Measurements from ENCODE around the gene NWD2. TPM values are rescaled to one million over a fixed set of nuclear protein-coding genes. Genes with fewer than 3 reads are reported as not detected.

Gene NWD2
- polyA plus RNA-seq, 1 experiment, result not detected

DNA sequence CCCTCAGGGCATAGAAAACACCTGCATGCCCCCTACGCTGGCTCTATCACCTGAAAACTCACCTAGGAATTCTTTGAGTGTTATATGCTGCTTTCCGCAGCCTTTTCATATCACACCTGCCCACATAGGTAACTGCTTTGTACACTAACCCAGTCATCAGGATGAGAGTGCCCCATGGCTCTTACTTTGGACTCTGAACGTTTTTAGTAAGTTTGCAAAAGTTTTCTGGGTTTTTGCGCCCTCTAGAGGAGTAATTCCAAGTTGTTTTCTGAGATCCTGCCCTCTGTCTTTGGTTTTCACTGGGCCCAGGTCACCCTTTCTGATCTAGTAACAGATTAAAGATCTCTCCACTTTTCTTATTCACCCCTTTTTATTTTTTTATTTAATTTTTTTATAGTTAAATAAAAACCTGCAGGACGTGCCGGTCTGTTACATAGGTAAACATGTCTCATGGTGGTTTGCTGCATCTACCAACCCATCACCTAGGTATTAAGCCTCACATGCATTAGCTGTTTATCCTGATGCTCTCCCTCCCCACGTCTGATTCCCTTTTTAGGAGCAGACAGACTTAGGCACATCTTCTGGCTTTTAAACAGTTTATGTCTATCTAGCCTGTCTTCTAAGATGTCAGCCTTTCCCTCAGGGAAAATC is 139.2 kb downstream of the NWD2 start:
- TF ChIP-seq, protein P1, sequence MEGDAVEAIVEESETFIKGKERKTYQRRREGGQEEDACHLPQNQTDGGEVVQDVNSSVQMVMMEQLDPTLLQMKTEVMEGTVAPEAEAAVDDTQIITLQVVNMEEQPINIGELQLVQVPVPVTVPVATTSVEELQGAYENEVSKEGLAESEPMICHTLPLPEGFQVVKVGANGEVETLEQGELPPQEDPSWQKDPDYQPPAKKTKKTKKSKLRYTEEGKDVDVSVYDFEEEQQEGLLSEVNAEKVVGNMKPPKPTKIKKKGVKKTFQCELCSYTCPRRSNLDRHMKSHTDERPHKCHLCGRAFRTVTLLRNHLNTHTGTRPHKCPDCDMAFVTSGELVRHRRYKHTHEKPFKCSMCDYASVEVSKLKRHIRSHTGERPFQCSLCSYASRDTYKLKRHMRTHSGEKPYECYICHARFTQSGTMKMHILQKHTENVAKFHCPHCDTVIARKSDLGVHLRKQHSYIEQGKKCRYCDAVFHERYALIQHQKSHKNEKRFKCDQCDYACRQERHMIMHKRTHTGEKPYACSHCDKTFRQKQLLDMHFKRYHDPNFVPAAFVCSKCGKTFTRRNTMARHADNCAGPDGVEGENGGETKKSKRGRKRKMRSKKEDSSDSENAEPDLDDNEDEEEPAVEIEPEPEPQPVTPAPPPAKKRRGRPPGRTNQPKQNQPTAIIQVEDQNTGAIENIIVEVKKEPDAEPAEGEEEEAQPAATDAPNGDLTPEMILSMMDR (IDR thresholded peaks at IDR 0.05; ENCODE audit: insufficient read depth, low read depth, low read length), result peak; percentile 52
- ChIA-PET CTCF (no interaction called here), POLR2A (no interaction called here)
- H3K27me3 ChIP-seq (ENCODE audit: control insufficient read depth, insufficient read depth, low read length), result no peaks in the 10 kb centered on the region
- no peak overlapping the region for H3K4me3 ChIP-seq (ENCODE audit: low read depth, low read length)
- H3K36me3 ChIP-seq (ENCODE audit: control insufficient read depth, insufficient read depth, low read length), result no peaks in the 10 kb centered on the region
- no peak for DNase-seq (ENCODE audit: low read depth)

DNA sequence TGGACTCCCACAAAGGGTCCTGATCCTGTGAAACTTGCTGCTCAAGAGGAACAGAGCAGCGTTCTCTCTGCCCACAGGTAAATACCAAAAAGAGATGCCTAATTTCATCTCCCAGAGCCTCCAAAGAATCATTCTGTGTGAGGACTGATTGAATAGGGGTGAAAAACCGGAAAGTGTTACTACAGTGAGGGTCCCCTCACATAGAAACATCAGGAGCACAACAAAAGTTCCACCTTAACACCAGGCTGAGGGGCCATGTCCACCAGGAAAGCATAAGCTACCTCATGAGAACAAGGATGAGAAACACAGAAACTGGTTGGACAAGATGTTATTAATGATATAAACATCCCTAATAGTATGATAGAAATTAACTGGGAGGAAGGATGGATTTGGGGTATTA is 140.9 kb downstream of the NWD2 start:
- Histone ChIP-seq H3K27me3 (ENCODE audit: control insufficient read depth, insufficient read depth, low read length) (no peaks in the 10 kb centered on the region), H3K4me3 (ENCODE audit: low read depth, low read length) (no peak overlapping the region), H3K36me3 (ENCODE audit: control insufficient read depth, insufficient read depth, low read length) (no peaks in the 10 kb centered on the region)
- TF ChIP-seq, protein P1 (IDR thresholded peaks at IDR 0.05; ENCODE audit: insufficient read depth, low read depth, low read length), result no peak
- DNase-seq (ENCODE audit: low read depth), result no peak
- ChIA-PET POLR2A (no interaction called here), CTCF (interaction anchor here (1.1 kb wide), 1 partner anchor 852 kb away, joined by 3 read pairs; no protein-coding TSS in a partner anchor)

DNA sequence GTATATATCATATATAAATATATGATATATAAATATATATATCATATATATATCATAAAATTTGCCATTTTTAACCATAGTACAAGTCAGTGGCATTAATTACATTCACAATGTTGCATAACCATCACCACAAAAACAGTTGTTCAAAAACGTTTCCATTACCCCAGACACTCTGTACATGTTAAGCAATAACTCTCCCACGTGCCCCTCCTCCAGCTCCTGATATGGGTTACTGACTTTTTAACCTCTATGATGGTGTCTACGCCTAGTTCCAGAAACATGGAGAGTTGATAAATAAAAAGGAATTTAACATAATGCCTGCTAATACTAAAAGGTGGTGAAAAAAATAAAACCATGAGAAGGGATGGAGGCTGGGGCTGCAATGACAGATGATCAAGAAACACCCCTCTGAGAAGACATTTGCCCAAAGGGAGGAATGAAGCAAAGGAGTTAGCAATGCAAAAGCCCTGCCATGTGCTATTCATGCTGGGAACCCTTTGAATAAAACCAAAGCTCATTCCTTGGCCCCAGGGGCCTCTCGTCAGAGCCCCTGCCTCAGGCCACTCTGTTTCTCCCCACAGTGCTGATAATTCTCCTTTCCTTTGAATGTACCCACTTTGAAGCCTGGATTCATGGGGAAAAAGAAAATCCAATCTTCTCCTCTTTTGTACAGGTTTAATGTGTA is 144.3 kb downstream of the NWD2 start:
- no peak overlapping the region for H3K4me3 ChIP-seq (ENCODE audit: low read depth, low read length)
- ChIA-PET POLR2A (no interaction called here), CTCF (interaction anchor here (0.6 to 2.3 kb wide), 5 partner anchors 11 to 1235 kb away, joined by 3 to 10 read pairs (median 4); no protein-coding TSS in a partner anchor)
- no peaks in the 10 kb centered on the region for H3K27me3 ChIP-seq (ENCODE audit: control insufficient read depth, insufficient read depth, low read length)
- TF ChIP-seq, protein P1 (IDR thresholded peaks at IDR 0.05; ENCODE audit: insufficient read depth, low read depth, low read length), result no peak
- no peak for DNase-seq (ENCODE audit: low read depth)
- H3K36me3 ChIP-seq (ENCODE audit: control insufficient read depth, insufficient read depth, low read length), result no peaks in the 10 kb centered on the region

DNA sequence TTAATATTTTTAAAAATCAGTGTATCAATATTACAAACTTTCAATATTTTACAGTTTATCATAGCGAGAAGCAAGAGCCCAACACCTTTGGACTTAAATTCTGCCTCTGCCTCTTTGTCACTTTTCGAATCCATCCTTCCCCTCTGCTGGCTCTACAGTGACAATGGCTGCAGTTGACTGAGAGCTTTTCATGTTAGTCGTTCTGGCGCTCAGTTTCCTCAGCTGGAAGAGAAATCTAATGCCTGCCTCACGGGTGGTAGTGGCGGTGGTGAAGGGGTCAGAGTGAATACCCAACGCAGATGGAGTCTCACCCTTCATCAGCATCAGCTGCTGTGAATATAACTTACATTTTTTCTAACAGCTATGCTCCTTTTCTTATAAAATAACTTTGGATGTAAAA is 144.8 kb downstream of the NWD2 start:
- TF ChIP-seq, protein P1 (IDR thresholded peaks at IDR 0.05; ENCODE audit: insufficient read depth, low read depth, low read length), result no peak
- Histone ChIP-seq H3K4me3 (ENCODE audit: low read depth, low read length) (no peak overlapping the region), H3K27me3 (ENCODE audit: control insufficient read depth, insufficient read depth, low read length) (no peaks in the 10 kb centered on the region), H3K36me3 (ENCODE audit: control insufficient read depth, insufficient read depth, low read length) (no peaks in the 10 kb centered on the region)
- no peak for DNase-seq (ENCODE audit: low read depth)
- ChIA-PET POLR2A (no interaction called here), CTCF (interaction anchor here (0.6 to 2.3 kb wide), 5 partner anchors 11 to 1236 kb away, joined by 3 to 10 read pairs (median 4); no protein-coding TSS in a partner anchor)

DNA sequence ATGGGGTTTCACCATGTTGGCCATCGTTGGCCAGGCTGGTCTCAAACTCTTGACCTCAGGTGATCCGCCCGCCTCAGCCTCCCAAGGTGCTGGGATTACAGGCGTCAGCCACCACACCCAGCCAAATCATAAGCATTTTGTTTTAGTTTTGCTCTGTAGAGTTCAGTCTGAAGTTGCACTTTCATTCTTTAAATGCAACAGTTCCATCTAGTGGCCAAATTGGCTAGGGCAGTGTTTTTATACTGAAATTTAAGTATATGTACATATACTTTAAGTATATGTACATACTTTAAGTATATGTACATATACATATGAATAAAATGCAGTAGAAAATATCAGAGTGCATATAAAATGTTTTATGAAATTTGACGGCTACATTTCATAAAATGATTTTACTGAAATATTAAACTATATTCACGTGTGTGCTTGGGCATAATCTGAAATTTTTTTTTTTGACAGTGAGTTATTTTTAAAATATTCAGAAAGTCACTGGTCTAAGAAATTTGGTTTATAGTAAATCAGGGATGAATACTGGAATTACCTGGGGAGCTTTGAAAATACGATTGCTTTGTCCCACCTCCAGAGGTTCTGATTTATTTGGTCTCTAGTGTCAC is 145.5 kb downstream of the NWD2 start:
- Histone ChIP-seq H3K36me3 (ENCODE audit: control insufficient read depth, insufficient read depth, low read length) (no peaks in the 10 kb centered on the region), H3K27me3 (ENCODE audit: control insufficient read depth, insufficient read depth, low read length) (no peaks in the 10 kb centered on the region), H3K4me3 (ENCODE audit: low read depth, low read length) (no peak overlapping the region)
- CTCF ChIA-PET, result interaction anchor here (0.9 to 2.3 kb wide), 2 partner anchors 10 to 17 kb away, joined by 4 to 10 read pairs; no protein-coding TSS in a partner anchor
- TF ChIP-seq, protein P1 (IDR thresholded peaks at IDR 0.05; ENCODE audit: insufficient read depth, low read depth, low read length), result peak; percentile 70
- no peak for DNase-seq (ENCODE audit: low read depth)
- POLR2A ChIA-PET, result no interaction called here
